Airway epithelial cell (primary cell): ENCODE data around the gene STAM2. TPM values are rescaled to one million over a fixed set of nuclear protein-coding genes. Genes with fewer than 3 reads are reported as not detected.

ENCODE experiments used
- total RNA-seq: library from RNA; depleted of rRNA; stranded (reverse); fragments of >200 nt; gene quantifications from 2 replicates; pipeline ENCODE4 v1.2.3, GENCODE V29; 2015

Gene STAM2
- 7.6 and 19.5 TPM in 2 replicates for total RNA-seq

GRCh38 chr2:152175368-152176112, at the start of gene STAM2:
STAM2 (minus strand) TSS chr2:152175763; CDS start chr2:152175642, 121 bp downstream.

GRCh38 chr2:152098496-152099366, 76.8 kb downstream of the STAM2 start, which contains the start of gene CACNB4:
CACNB4 (minus strand) TSS chr2:152099044.

Other genes with a start within 250 kb of the STAM2 start
- gene CACNB4, start 76.7 kb downstream of the STAM2 start, total RNA-seq, result 0.21 and 0.33 TPM in 2 replicates
- gene FMNL2, start 159.4 kb upstream of the STAM2 start, total RNA-seq, result 15.7 and 22.9 TPM in 2 replicates